GM06990 (cell line): ENCODE data around the gene CFAP92.

Experiments
- DNase-seq: peaks from one replicate; pipeline ENCODE4 v3.0.0-alpha.2; 2011; ENCODE audit not compliant: insufficient read length; ENCODE audit errors: extremely low read depth
- H3K27me3 ChIP-seq: replicated peaks from 2 replicates; pipeline ENCODE4 v1.6.0; 2011; ENCODE audit warnings: low read length; ENCODE audit not compliant: control insufficient read depth, insufficient read depth
- H3K36me3 ChIP-seq: 2 replicates; pipeline ENCODE4 v1.5.1; 2011; ENCODE audit warnings: low read length; ENCODE audit not compliant: control insufficient read depth, insufficient read depth
- H3K4me3 ChIP-seq: replicated peaks from 2 replicates; pipeline ENCODE4 v1.5.1; 2011; ENCODE audit warnings: low read depth, mild to moderate bottlenecking, control low read depth, low read length
- CTCF ChIP-seq: IDR thresholded peaks from 2 replicates; pipeline ENCODE4 v1.5.1; 2011; ENCODE audit warnings: low read length, control low read depth, mild to moderate bottlenecking, inconsistent platforms; ENCODE audit not compliant: insufficient read depth, poor library complexity, severe bottlenecking

CFAP92 gene

GRCh38 chr3:129023008-129023358 is 29.1 kb upstream of the CFAP92 start:
- H3K4me3 ChIP-seq: no peak overlapping the region
- H3K36me3 ChIP-seq: no peaks in the 10 kb centered on the region
- H3K27me3 ChIP-seq: no peaks in the 10 kb centered on the region
- no peak for TF ChIP-seq CTCF
- DNase-seq: no peak

- no peak overlapping the region for H3K4me3 ChIP-seq
- H3K36me3 ChIP-seq: no peaks in the 10 kb centered on the region
- TF ChIP-seq CTCF: no peak
- no peaks in the 10 kb centered on the region for H3K27me3 ChIP-seq
- no peak for DNase-seq
Measured at GRCh38 chr3:129022114-129023007, 28.5 kb upstream of the CFAP92 start.

- no peaks in the 10 kb centered on the region for H3K27me3 ChIP-seq
- DNase-seq: no peak
- TF ChIP-seq CTCF: no peak
- H3K4me3 ChIP-seq: no peak overlapping the region
- no peaks in the 10 kb centered on the region for H3K36me3 ChIP-seq
Measured at GRCh38 chr3:129021140-129021551, 27.3 kb upstream of the CFAP92 start.

- Histone ChIP-seq H3K4me3 (no peak overlapping the region), H3K36me3 (no peaks in the 10 kb centered on the region), H3K27me3 (no peaks in the 10 kb centered on the region)
- no peak for TF ChIP-seq CTCF
- DNase-seq: no peak
Measured at GRCh38 chr3:129020691-129021090, 26.8 kb upstream of the CFAP92 start.

- no peak for TF ChIP-seq CTCF
- no peaks in the 10 kb centered on the region for H3K27me3 ChIP-seq
- no peaks in the 10 kb centered on the region for H3K36me3 ChIP-seq
- H3K4me3 ChIP-seq: no peak overlapping the region
- DNase-seq: no peak
Measured at GRCh38 chr3:129019266-129019665, 25.4 kb upstream of the CFAP92 start.
